Vagina (tissue), 2 donors: ENCODE measurements around the gene TMEM196. TPM values are rescaled to one million over a fixed set of nuclear protein-coding genes. Genes with fewer than 3 reads are reported as not detected.

Source experiments
- DNase-seq, 2 donors: peaks; one replicate each; pipeline ENCODE4 v3.0.0-alpha.2; 2017; ENCODE audit errors: extremely low spot score in 2 of 2
- H3K27ac ChIP-seq: fragments of 200-600 bp; sonication (generic); one replicate; pipeline ENCODE4 v1.5.1; 2019
- H3K27me3 ChIP-seq: fragments of 200-600 bp; sonication (generic); one replicate; pipeline ENCODE4 v1.5.1; 2019
- H3K36me3 ChIP-seq, 2 donors: fragments of 200-600 bp; sonication (generic); one replicate each; pipeline ENCODE4 v1.5.1; 2017 to 2019
- H3K4me1 ChIP-seq: fragments of 200-600 bp; sonication (generic); one replicate; pipeline ENCODE4 v1.5.1; 2019
- H3K4me3 ChIP-seq, 2 donors: fragments of 200-600 bp; sonication (generic); 1 replicate in 1 of 2; 2 replicates in 1 of 2; pipeline ENCODE4 v1.5.1; 2016 to 2019
- H3K9me3 ChIP-seq: fragments of 200-600 bp; sonication (generic); one replicate; pipeline ENCODE4 v1.5.1; 2019
- POLR2A ChIP-seq, 2 donors: fragments of 450-650 bp; IDR thresholded peaks; one replicate each; pipeline ENCODE4 v1.6.1; 2017; ENCODE audit warnings: antibody characterized with exemption in 2 of 2, mild to moderate bottlenecking in 2 of 2, moderate library complexity in 2 of 2
- POLR2AphosphoS5 ChIP-seq, 2 donors: sonication (generic); formaldehyde crosslinking; IDR thresholded peaks; one replicate each; pipeline ENCODE4 v1.9.0; 2017; ENCODE audit warnings: antibody characterized with exemption in 2 of 2, mild to moderate bottlenecking in 2 of 2, low read depth in 1 of 2; ENCODE audit not compliant: insufficient read depth in 1 of 2
- intact Hi-C: fragments of 100-400 bp; cut with DNase I; formaldehyde crosslinking; loops from one replicate; pipeline ENCODE4 v1.15.1; 2023
- total RNA-seq: library from RNA; depleted of rRNA; stranded (reverse); fragments of >200 nt; gene quantifications from one replicate; pipeline ENCODE4 v1.2.3, GENCODE V29; 2016
- TF ChIP-seq, protein P1 (sequence below), 3 experiments: fragments of 450-650 bp in 2 of 3; fragments of 200-600 bp in 1 of 3; sonication (generic) in 1 of 3; IDR thresholded peaks; one replicate each; pipeline ENCODE4 v1.5.1; 2017 to 2019; ENCODE audit warnings: antibody characterized with exemption in 3 of 3, mild to moderate bottlenecking in 2 of 3, moderate library complexity in 2 of 3

TMEM196 gene
- total RNA-seq, result not detected

DNA sequence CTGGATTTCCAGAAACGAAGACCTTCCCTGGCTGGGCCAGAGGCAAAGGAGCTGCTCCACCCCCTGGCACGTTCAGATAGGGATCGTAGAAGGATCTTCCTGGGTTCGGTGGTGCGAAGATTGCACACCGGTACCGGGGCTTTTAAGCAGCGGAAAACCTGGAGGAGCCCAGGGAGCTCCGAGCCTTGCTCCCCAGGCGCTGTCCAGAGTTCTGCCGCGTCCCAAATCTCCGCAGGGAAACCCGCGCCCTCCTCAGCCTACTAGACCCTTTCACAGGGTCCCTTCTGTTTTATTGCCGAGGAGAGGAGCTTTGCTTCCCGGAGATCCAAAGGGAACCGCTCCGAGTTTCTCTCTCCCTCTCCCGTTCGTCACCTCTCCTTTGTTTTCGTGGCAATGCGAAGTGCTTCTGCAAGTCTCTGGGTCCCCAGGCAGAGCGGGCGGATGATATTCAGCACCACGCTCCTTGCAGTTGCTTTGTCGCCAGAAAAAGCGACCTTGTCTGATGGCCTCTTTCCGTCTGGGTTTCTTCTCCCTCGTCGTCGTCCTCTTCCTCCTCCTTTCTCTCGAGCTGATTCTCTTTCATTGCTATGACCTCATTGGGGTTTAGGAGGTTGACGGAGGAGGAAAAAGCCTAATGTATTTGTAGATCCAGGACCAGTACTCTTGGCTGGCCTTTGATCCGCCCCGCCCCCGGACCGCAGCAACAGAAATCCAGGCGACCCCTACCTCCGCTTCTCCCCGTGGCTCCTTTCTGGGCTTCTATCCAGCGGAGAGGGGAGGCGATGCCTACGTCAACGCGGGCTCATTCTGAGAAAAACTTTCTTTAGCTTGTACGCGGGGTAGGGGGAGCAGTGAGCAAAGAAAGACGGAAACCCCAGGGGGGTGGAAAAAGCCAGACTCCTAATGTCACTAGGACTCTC, at the start of gene TMEM196:
TSS of gene TMEM196 (minus strand) at position 777 of the 920 bp plus-strand sequence. CDS start 921 bp downstream, outside the sequence.
- Histone ChIP-seq H3K4me1 (peaks cover 15% of the 10 kb centered on the region), H3K27me3 (no peaks in the 10 kb centered on the region), H3K36me3 (no peaks in the 10 kb centered on the region), H3K4me3 (peak within 1 kb of the TSS in 1 of 2 donors; percentile 22), H3K9me3 (no peaks in the 10 kb centered on the region), H3K27ac (no peak within 1 kb of the TSS)
- TF ChIP-seq POLR2A (IDR thresholded peaks at IDR 0.05) (no peak), POLR2AphosphoS5 (IDR thresholded peaks at IDR 0.05; ENCODE audit: insufficient read depth in 1 of 2, low read depth in 1 of 2) (no peak)
- TF ChIP-seq, protein P1, sequence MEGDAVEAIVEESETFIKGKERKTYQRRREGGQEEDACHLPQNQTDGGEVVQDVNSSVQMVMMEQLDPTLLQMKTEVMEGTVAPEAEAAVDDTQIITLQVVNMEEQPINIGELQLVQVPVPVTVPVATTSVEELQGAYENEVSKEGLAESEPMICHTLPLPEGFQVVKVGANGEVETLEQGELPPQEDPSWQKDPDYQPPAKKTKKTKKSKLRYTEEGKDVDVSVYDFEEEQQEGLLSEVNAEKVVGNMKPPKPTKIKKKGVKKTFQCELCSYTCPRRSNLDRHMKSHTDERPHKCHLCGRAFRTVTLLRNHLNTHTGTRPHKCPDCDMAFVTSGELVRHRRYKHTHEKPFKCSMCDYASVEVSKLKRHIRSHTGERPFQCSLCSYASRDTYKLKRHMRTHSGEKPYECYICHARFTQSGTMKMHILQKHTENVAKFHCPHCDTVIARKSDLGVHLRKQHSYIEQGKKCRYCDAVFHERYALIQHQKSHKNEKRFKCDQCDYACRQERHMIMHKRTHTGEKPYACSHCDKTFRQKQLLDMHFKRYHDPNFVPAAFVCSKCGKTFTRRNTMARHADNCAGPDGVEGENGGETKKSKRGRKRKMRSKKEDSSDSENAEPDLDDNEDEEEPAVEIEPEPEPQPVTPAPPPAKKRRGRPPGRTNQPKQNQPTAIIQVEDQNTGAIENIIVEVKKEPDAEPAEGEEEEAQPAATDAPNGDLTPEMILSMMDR (IDR thresholded peaks at IDR 0.05), result no peak
- intact Hi-C loops, result no loop called here
- DNase-seq, result no peak

DNA sequence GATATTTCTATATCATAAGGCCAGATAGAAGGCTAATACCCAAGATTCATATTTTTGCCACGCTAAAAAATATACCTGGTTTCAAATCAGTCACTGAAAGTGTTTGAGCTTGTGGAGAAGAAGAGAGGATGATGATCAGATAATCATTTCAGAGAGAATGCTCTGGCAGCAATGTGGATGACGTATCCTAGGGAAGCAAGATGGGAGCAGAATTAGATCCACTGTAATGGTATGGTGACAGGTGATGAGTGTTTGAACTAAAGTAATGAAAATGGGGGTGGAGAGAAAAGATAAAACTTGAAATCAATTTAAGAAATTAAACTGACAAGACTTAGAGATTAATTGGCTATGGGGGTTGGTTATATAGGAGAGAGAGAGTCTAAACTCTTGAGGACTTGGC, 42.7 kb upstream of the TMEM196 start:
- Histone ChIP-seq H3K4me1 (no peaks in the 10 kb centered on the region), H3K27ac (no peak overlapping the region), H3K27me3 (no peaks in the 10 kb centered on the region), H3K4me3 (no peak overlapping the region), H3K9me3 (no peaks in the 10 kb centered on the region), H3K36me3 (no peaks in the 10 kb centered on the region)
- DNase-seq, result no peak
- TF ChIP-seq, protein P1 (IDR thresholded peaks at IDR 0.05), result no peak
- no peak for TF ChIP-seq POLR2AphosphoS5 (IDR thresholded peaks at IDR 0.05; ENCODE audit: insufficient read depth in 1 of 2, low read depth in 1 of 2)
- TF ChIP-seq POLR2A (IDR thresholded peaks at IDR 0.05), result no peak
- intact Hi-C loops, result no loop called here

DNA sequence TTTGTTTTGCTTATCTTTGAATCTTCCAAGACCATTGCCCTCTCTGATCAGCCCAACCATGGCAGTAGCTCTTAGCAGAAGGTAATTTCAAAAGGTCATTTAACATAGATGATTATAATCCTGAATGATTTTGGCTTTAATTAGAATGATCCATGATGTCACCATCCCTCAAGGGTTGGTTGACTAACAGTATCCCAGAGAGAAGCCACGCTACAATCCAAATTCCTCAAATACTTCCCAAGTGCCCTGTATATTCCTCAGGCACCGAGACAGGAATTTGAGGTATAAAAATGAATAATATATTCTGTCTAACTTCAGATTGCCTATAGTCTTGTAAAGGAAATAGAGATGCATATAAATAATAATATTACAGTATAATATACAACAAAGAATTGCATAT, 42.1 kb upstream of the TMEM196 start:
- H3K27ac ChIP-seq, result no peak overlapping the region
- no peak for TF ChIP-seq POLR2AphosphoS5 (IDR thresholded peaks at IDR 0.05; ENCODE audit: insufficient read depth in 1 of 2, low read depth in 1 of 2)
- TF ChIP-seq POLR2A (IDR thresholded peaks at IDR 0.05), result no peak
- TF ChIP-seq, protein P1 (IDR thresholded peaks at IDR 0.05), result no peak
- no peaks in the 10 kb centered on the region for H3K36me3 ChIP-seq
- H3K27me3 ChIP-seq, result no peaks in the 10 kb centered on the region
- intact Hi-C loops, result no loop called here
- H3K9me3 ChIP-seq, result no peaks in the 10 kb centered on the region
- no peak overlapping the region for H3K4me3 ChIP-seq
- no peak for DNase-seq
- H3K4me1 ChIP-seq, result no peaks in the 10 kb centered on the region

DNA sequence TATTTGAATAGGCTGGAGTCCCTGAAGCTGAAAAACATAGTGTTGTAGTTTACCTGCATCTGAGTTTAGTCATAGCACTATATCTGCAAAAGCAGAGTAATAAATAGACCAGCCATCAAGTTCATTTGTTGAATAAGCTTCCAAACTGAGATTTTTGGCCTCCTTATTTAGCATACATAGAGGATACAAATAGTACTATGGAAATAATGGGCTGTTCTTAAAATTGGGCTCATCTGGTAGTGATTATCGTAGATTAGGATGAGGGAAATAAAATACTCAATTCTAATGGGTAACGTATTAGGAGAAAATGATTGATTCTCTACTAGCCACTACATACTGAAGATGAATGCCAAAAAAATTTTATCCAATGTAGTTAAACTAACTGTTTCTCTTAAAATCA, 41.4 kb upstream of the TMEM196 start:
- H3K4me3 ChIP-seq, result no peak overlapping the region
- no peaks in the 10 kb centered on the region for H3K27me3 ChIP-seq
- no peak for DNase-seq
- H3K27ac ChIP-seq, result no peak overlapping the region
- H3K36me3 ChIP-seq, result no peaks in the 10 kb centered on the region
- intact Hi-C loops, result no loop called here
- no peaks in the 10 kb centered on the region for H3K4me1 ChIP-seq
- TF ChIP-seq POLR2A (IDR thresholded peaks at IDR 0.05) (no peak), POLR2AphosphoS5 (IDR thresholded peaks at IDR 0.05; ENCODE audit: insufficient read depth in 1 of 2, low read depth in 1 of 2) (no peak)
- TF ChIP-seq, protein P1 (IDR thresholded peaks at IDR 0.05), result no peak
- no peaks in the 10 kb centered on the region for H3K9me3 ChIP-seq

DNA sequence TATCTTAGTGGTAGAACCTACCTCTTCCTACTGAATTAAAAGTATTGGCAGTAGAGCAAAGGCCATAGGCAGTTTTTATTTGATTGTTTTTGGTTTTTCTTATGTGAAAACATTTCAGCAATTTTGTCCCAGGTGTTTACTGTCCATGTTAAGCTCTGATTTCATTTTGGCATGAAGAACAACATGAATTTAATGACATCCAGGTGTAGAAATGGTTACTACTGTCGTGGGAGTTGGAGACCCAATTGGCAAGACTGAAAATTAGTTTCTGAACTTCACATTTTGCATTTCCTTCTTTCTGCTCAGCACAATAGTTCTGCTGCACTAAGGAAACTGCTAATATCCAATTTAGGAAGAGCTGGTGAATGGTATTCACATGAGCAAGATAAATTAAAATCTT, 38.0 kb upstream of the TMEM196 start:
- no peak for TF ChIP-seq POLR2AphosphoS5 (IDR thresholded peaks at IDR 0.05; ENCODE audit: insufficient read depth in 1 of 2, low read depth in 1 of 2)
- no peak for TF ChIP-seq POLR2A (IDR thresholded peaks at IDR 0.05)
- no peak overlapping the region for H3K27ac ChIP-seq
- H3K27me3 ChIP-seq, result no peaks in the 10 kb centered on the region
- intact Hi-C loops, result no loop called here
- no peaks in the 10 kb centered on the region for H3K9me3 ChIP-seq
- H3K4me1 ChIP-seq, result no peaks in the 10 kb centered on the region
- H3K4me3 ChIP-seq, result no peak overlapping the region
- H3K36me3 ChIP-seq, result no peaks in the 10 kb centered on the region
- no peak for DNase-seq
